HEK293 (cell line): ENCODE measurements around the gene ARHGAP8.

ENCODE experiments used
- CTCF ChIA-PET: fragments of 350-600 bp; formaldehyde crosslinking; extraction: SDS; loops from one replicate; lab custom pipeline; 2021; ENCODE audit warnings: antibody characterized with exemption; lab: Yijun Ruan, JAX
- POLR2A ChIA-PET: fragments of 300-600 bp; formaldehyde crosslinking; extraction: SDS; loops from one replicate; lab custom pipeline; 2020; ENCODE audit warnings: antibody characterized with exemption, inconsistent platforms; lab: Yijun Ruan, JAX
- H3K27ac ChIP-seq: fragments of 200-500 bp; sonication (Bioruptor generic); 2 replicates; pipeline ENCODE4 v1.5.1; 2014; ENCODE audit warnings: low read depth, low read length, control low read depth, inconsistent platforms; ENCODE audit errors: extremely low read depth
- H3K36me3 ChIP-seq, 2 experiments: fragments of 200-500 bp in 1 of 2; sonication (Bioruptor generic) in 1 of 2; 1 replicate in 1 of 2; 2 replicates in 1 of 2; pipeline ENCODE4 v1.5.1; 2014 to 2017; ENCODE audit warnings: inconsistent platforms in 2 of 2, low read length in 2 of 2; ENCODE audit not compliant: control insufficient read depth in 2 of 2, insufficient read depth in 1 of 2
- H3K4me1 ChIP-seq: fragments of 200-500 bp; sonication (Bioruptor generic); 2 replicates; pipeline ENCODE4 v1.5.1; 2014; ENCODE audit warnings: mild to moderate bottlenecking, low read length, inconsistent platforms; ENCODE audit not compliant: control insufficient read depth, insufficient read depth
- H3K4me3 ChIP-seq: 2 replicates; pipeline ENCODE4 v1.5.1; 2011; ENCODE audit warnings: low read depth, mild to moderate bottlenecking, control low read depth, low read length, moderate library complexity
- H3K9me3 ChIP-seq: fragments of 200-500 bp; sonication (Bioruptor generic); 2 replicates; pipeline ENCODE4 v1.5.1; 2014; ENCODE audit warnings: low read depth, low read length, inconsistent platforms; ENCODE audit not compliant: control insufficient read depth, insufficient read depth
- BCL11B ChIP-seq: fragments of 450-650 bp; formaldehyde crosslinking; IDR thresholded peaks from 2 replicates; pipeline ENCODE4 v1.5.1; 2016; ENCODE audit warnings: low read depth, missing biosample characterization, missing genetic modification characterization
- EGR2 ChIP-seq: fragments of 450-650 bp; formaldehyde crosslinking; IDR thresholded peaks from 2 replicates; pipeline ENCODE4 v1.5.1; 2016; ENCODE audit warnings: low read depth, missing biosample characterization, missing genetic modification characterization
- GLIS1 ChIP-seq: fragments of 450-650 bp; formaldehyde crosslinking; IDR thresholded peaks from 2 replicates; pipeline ENCODE4 v1.5.1; 2016; ENCODE audit warnings: missing biosample characterization, missing genetic modification characterization
- GLIS2 ChIP-seq: fragments of 450-650 bp; formaldehyde crosslinking; IDR thresholded peaks from 2 replicates; pipeline ENCODE4 v1.5.1; 2016; ENCODE audit warnings: missing biosample characterization, missing genetic modification characterization
- MZF1 ChIP-seq: fragments of 450-650 bp; formaldehyde crosslinking; IDR thresholded peaks from 2 replicates; pipeline ENCODE4 v1.5.1; 2017; ENCODE audit warnings: missing biosample characterization, missing genetic modification characterization, borderline replicate concordance
- WT1 ChIP-seq: fragments of 450-650 bp; formaldehyde crosslinking; IDR thresholded peaks from 2 replicates; pipeline ENCODE4 v1.5.1; 2016; ENCODE audit warnings: missing biosample characterization, missing genetic modification characterization
- ZBTB8A ChIP-seq: fragments of 450-650 bp; formaldehyde crosslinking; IDR thresholded peaks from 2 replicates; pipeline ENCODE4 v1.5.1; 2016; ENCODE audit warnings: missing biosample characterization, missing genetic modification characterization
- ZFHX2 ChIP-seq: fragments of 450-650 bp; formaldehyde crosslinking; conservative IDR thresholded peaks from 2 replicates; pipeline ENCODE4 v1.5.1; 2016; ENCODE audit warnings: missing biosample characterization, missing genetic modification characterization
- ZIC2 ChIP-seq: fragments of 450-650 bp; formaldehyde crosslinking; IDR thresholded peaks from 2 replicates; pipeline ENCODE4 v1.5.1; 2016; ENCODE audit warnings: missing biosample characterization, missing genetic modification characterization
- ZNF157 ChIP-seq: fragments of 450-650 bp; formaldehyde crosslinking; IDR thresholded peaks from 2 replicates; pipeline ENCODE4 v1.5.1; 2016; ENCODE audit warnings: missing biosample characterization, missing genetic modification characterization
- ZNF544 ChIP-seq: fragments of 450-650 bp; formaldehyde crosslinking; IDR thresholded peaks from 2 replicates; pipeline ENCODE4 v1.5.0; 2017; ENCODE audit warnings: missing biosample characterization, missing genetic modification characterization
- ZNF624 ChIP-seq: fragments of 450-650 bp; formaldehyde crosslinking; IDR thresholded peaks from 2 replicates; pipeline ENCODE4 v1.5.1; 2017; ENCODE audit warnings: missing biosample characterization, missing genetic modification characterization
- ZNF768 ChIP-seq: fragments of 450-650 bp; formaldehyde crosslinking; IDR thresholded peaks from 2 replicates; pipeline ENCODE4 v1.5.1; 2018; ENCODE audit warnings: missing biosample characterization, mild to moderate bottlenecking, missing genetic modification characterization
- TF ChIP-seq, protein P1 (sequence below): fragments of 450-650 bp; formaldehyde crosslinking; IDR thresholded peaks from 2 replicates; pipeline ENCODE4 v1.5.1; 2016; ENCODE audit warnings: missing biosample characterization, missing genetic modification characterization
- TF ChIP-seq, protein P2 (sequence below): sonication (generic); formaldehyde crosslinking; IDR thresholded peaks from 2 replicates; pipeline ENCODE4 v1.8.1; 2022; ENCODE audit warnings: mild to moderate bottlenecking, moderate library complexity, missing genetic modification reagents
- TF ChIP-seq, protein P3 (sequence below): fragments of 450-650 bp; formaldehyde crosslinking; conservative IDR thresholded peaks from 2 replicates; pipeline ENCODE4 v1.5.1; 2016; ENCODE audit warnings: low read depth, missing biosample characterization, missing genetic modification characterization
- TF ChIP-seq, protein P4 (sequence below): fragments of 450-650 bp; formaldehyde crosslinking; IDR thresholded peaks from 2 replicates; pipeline ENCODE4 v1.5.1; 2016; ENCODE audit warnings: missing biosample characterization, missing genetic modification characterization
- TF ChIP-seq, protein P5 (sequence below): fragments of 450-650 bp; formaldehyde crosslinking; IDR thresholded peaks from 2 replicates; pipeline ENCODE4 v1.5.1; 2017; ENCODE audit warnings: missing biosample characterization, missing genetic modification characterization

The ARHGAP8 gene

DNA sequence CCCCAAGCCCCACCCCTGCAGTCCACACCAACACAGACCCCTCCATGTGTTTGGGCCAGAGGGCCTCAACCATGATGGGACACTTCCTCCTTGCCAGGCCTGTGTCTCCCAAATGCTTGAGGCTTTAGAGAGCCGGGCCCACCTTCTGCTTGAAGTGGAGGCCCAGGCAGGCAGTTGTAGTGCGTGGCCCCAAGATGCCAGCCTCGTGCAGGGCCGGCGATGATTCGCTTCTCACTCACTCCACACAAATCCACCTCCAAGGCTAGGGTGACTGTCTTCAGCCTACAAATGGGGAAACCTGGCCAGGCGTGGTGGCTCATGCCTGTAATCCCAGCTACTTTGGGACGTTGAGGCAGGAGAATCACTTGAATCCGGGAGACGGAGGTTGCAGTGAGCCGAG is 44.6 kb upstream of the ARHGAP8 start:
- Histone ChIP-seq H3K36me3 (no peaks in the 10 kb centered on the region), H3K4me3 (no peak overlapping the region), H3K27ac (no peak overlapping the region), H3K4me1 (peaks cover 2% of the 10 kb centered on the region), H3K9me3 (no peaks in the 10 kb centered on the region)
- ChIA-PET POLR2A (no interaction called here), CTCF (interaction anchor here (1.5 to 2.4 kb wide), 3 partner anchors 10 to 27 kb away, joined by 6 to 12 read pairs (median 6); no protein-coding TSS in a partner anchor)
- TF ChIP-seq BCL11B (tag by site-specific recombination) (no peak), MZF1 (tag by site-specific recombination) (no peak), ZNF157 (no peak), ZNF544 (no peak), ZNF624 (tag by site-specific recombination) (no peak)
- TF ChIP-seq, protein P1, sequence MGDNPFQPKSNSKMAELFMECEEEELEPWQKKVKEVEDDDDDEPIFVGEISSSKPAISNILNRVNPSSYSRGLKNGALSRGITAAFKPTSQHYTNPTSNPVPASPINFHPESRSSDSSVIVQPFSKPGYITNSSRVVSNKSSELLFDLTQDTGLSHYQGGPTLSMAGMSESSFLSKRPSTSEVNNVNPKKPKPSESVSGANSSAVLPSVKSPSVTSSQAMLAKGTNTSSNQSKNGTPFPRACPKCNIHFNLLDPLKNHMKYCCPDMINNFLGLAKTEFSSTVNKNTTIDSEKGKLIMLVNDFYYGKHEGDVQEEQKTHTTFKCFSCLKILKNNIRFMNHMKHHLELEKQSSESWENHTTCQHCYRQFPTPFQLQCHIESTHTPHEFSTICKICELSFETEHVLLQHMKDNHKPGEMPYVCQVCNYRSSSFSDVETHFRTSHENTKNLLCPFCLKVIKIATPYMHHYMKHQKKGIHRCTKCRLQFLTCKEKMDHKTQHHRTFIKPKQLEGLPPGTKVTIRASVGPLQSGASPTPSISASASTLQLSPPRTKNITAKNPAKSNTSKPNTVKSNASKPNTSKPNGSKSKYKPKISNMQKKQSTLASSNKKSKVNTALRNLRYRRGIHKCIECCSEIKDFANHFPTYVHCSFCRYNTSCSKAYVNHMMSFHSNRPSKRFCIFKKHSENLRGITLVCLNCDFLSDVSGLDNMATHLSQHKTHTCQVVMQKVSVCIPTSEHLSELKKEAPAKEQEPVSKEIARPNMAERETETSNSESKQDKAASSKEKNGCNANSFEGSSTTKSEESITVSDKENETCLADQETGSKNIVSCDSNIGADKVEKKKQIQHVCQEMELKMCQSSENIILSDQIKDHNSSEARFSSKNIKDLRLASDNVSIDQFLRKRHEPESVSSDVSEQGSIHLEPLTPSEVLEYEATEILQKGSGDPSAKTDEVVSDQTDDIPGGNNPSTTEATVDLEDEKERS: no peak
- TF ChIP-seq, protein P2, sequence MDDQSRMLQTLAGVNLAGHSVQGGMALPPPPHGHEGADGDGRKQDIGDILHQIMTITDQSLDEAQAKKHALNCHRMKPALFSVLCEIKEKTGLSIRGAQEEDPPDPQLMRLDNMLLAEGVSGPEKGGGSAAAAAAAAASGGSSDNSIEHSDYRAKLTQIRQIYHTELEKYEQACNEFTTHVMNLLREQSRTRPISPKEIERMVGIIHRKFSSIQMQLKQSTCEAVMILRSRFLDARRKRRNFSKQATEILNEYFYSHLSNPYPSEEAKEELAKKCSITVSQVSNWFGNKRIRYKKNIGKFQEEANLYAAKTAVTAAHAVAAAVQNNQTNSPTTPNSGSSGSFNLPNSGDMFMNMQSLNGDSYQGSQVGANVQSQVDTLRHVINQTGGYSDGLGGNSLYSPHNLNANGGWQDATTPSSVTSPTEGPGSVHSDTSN (CRISPR knock-in tag): no peak
- TF ChIP-seq, protein P3, sequence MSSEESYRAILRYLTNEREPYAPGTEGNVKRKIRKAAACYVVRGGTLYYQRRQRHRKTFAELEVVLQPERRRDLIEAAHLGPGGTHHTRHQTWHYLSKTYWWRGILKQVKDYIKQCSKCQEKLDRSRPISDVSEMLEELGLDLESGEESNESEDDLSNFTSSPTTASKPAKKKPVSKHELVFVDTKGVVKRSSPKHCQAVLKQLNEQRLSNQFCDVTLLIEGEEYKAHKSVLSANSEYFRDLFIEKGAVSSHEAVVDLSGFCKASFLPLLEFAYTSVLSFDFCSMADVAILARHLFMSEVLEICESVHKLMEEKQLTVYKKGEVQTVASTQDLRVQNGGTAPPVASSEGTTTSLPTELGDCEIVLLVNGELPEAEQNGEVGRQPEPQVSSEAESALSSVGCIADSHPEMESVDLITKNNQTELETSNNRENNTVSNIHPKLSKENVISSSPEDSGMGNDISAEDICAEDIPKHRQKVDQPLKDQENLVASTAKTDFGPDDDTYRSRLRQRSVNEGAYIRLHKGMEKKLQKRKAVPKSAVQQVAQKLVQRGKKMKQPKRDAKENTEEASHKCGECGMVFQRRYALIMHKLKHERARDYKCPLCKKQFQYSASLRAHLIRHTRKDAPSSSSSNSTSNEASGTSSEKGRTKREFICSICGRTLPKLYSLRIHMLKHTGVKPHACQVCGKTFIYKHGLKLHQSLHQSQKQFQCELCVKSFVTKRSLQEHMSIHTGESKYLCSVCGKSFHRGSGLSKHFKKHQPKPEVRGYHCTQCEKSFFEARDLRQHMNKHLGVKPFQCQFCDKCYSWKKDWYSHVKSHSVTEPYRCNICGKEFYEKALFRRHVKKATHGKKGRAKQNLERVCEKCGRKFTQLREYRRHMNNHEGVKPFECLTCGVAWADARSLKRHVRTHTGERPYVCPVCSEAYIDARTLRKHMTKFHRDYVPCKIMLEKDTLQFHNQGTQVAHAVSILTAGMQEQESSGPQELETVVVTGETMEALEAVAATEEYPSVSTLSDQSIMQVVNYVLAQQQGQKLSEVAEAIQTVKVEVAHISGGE (tag by site-specific recombination): no peak

DNA sequence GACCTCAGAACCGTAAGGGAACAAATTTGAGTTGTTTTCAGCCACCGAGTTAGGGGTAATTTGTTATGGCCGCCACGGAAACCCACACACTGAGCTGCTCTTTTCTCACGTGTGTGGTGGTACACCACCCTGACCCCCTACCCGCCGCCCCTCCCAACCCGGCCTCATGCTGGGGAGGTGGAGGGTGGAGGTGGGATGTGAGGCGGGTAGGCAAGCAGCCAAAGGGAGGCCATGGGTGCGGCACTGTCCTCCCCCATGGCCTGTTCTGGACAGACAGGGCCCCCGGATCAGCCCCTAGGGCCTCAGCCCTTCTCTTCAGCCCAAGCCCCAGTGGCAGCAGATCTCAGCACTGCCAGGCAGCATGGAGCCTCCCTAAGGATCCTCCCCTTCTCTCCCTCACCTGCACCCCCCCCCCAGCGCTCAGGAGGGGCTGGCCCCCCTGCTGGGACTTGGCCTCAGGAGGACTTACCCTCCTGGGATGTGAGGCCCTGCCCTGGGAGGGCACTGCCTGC is 42.4 kb upstream of the ARHGAP8 start:
- no peak overlapping the region for H3K27ac ChIP-seq
- TF ChIP-seq WT1 (tag by site-specific recombination) (peak; percentile 28; the same call in 1 of the 2 replicates), EGR2 (tag by site-specific recombination) (peak; percentile 57; the same call in 1 of the 2 replicates), GLIS2 (tag by site-specific recombination) (peak; percentile 33; the same call in 1 of the 2 replicates), ZIC2 (peak; percentile 92), ZBTB8A (tag by site-specific recombination) (0 out of 2 replicates have a peak, but pooled peaks have one; percentile 41), ZNF768 (no peak), ZFHX2 (tag by site-specific recombination) (peak; percentile 51; the same call in 1 of the 2 replicates), GLIS1 (tag by site-specific recombination) (peak; percentile 97)
- TF ChIP-seq, protein P4, sequence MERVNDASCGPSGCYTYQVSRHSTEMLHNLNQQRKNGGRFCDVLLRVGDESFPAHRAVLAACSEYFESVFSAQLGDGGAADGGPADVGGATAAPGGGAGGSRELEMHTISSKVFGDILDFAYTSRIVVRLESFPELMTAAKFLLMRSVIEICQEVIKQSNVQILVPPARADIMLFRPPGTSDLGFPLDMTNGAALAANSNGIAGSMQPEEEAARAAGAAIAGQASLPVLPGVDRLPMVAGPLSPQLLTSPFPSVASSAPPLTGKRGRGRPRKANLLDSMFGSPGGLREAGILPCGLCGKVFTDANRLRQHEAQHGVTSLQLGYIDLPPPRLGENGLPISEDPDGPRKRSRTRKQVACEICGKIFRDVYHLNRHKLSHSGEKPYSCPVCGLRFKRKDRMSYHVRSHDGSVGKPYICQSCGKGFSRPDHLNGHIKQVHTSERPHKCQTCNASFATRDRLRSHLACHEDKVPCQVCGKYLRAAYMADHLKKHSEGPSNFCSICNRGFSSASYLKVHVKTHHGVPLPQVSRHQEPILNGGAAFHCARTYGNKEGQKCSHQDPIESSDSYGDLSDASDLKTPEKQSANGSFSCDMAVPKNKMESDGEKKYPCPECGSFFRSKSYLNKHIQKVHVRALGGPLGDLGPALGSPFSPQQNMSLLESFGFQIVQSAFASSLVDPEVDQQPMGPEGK: no peak; the same call in 1 of the 2 replicates
- TF ChIP-seq, protein P5, sequence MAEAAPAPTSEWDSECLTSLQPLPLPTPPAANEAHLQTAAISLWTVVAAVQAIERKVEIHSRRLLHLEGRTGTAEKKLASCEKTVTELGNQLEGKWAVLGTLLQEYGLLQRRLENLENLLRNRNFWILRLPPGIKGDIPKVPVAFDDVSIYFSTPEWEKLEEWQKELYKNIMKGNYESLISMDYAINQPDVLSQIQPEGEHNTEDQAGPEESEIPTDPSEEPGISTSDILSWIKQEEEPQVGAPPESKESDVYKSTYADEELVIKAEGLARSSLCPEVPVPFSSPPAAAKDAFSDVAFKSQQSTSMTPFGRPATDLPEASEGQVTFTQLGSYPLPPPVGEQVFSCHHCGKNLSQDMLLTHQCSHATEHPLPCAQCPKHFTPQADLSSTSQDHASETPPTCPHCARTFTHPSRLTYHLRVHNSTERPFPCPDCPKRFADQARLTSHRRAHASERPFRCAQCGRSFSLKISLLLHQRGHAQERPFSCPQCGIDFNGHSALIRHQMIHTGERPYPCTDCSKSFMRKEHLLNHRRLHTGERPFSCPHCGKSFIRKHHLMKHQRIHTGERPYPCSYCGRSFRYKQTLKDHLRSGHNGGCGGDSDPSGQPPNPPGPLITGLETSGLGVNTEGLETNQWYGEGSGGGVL (tag by site-specific recombination): peak; percentile 59
- TF ChIP-seq, all 188 proteins: peak for 8
- peaks cover 2% of the 10 kb centered on the region; the same call in 1 of the 2 replicates for H3K4me1 ChIP-seq
- H3K4me3 ChIP-seq: no peak overlapping the region
- ChIA-PET CTCF (interaction anchor here (0.6 to 1.2 kb wide), 3 partner anchors 14 to 28 kb away, joined by 3 to 6 read pairs (median 4); no protein-coding TSS in a partner anchor), POLR2A (no interaction called here)
- H3K9me3 ChIP-seq: no peaks in the 10 kb centered on the region
- peaks cover 0 to under 1% of the 10 kb centered on the region in 2 experiments; a peak in 1 of 3 replicates for H3K36me3 ChIP-seq
